T-helper 1 cell treated with Interleukin-12 subunit alpha and Interleukin-12 subunit beta and Interleukin-4 antibody, amounts not matched to agents 30 μg/mL and 1 μg/mL, for 36 hours (primary cell): Measurements from ENCODE around the gene CD180.

Experiments
- H3K27ac Mint-ChIP-seq: one replicate; pipeline ENCODE4 v1.8.0; 2021; ENCODE audit warnings: mild to moderate bottlenecking, mixed read lengths
- H3K27me3 Mint-ChIP-seq: one replicate; pipeline ENCODE4 v1.8.0; 2021; ENCODE audit warnings: low read depth, mixed read lengths
- H3K36me3 Mint-ChIP-seq: one replicate; pipeline ENCODE4 v1.8.0; 2021; ENCODE audit warnings: low read depth, mixed read lengths
- H3K4me1 Mint-ChIP-seq: one replicate; pipeline ENCODE4 v1.8.0; 2021; ENCODE audit warnings: low read depth, mixed read lengths
- H3K4me3 Mint-ChIP-seq: one replicate; pipeline ENCODE4 v1.8.0; 2021; ENCODE audit warnings: mild to moderate bottlenecking, moderate library complexity, mixed read lengths
- H3K9me3 Mint-ChIP-seq: one replicate; pipeline ENCODE4 v1.8.0; 2021; ENCODE audit warnings: mixed read lengths

Gene CD180

DNA sequence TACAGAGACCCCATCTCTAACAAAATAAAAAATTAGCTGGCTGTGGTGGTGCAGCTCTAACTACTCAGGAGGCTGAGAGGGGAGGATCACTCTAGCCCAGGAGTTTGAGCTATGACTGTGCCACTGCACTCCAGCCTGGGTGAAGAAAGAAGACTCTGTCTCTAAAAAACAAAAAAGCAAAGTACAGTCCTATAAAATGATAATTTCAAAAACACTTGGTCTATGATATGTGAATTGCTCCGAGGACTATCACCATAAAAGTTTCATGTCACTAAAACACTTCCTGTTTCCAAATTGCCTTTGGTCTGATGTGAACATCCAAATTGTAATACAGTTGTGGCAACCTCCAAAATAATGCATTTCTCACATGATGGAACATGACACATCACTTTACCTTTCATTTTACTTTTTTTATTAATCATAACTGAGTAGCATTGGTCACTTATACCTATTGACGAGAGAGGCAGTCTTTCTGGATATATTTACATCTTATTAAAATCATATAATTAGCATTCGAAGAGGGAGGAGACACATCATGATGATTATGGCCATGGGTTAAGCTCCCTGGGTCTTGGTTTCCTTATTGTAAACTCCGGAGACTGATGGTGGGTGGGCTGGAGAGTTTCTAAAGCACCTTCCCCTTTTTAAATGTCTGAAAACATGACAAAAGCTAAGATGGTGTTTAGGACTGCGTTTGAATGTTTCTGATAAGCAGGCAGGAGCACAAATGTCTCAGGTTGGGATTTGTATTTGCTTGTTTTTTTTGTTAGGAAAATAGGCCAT, 25.8 kb upstream of the CD180 start:
- peak overlapping the region; percentile 70 for H3K4me3 Mint-ChIP-seq
- peaks cover 41% of the 10 kb centered on the region for H3K4me1 Mint-ChIP-seq
- peak overlapping the region; percentile 90 for H3K27ac Mint-ChIP-seq

DNA sequence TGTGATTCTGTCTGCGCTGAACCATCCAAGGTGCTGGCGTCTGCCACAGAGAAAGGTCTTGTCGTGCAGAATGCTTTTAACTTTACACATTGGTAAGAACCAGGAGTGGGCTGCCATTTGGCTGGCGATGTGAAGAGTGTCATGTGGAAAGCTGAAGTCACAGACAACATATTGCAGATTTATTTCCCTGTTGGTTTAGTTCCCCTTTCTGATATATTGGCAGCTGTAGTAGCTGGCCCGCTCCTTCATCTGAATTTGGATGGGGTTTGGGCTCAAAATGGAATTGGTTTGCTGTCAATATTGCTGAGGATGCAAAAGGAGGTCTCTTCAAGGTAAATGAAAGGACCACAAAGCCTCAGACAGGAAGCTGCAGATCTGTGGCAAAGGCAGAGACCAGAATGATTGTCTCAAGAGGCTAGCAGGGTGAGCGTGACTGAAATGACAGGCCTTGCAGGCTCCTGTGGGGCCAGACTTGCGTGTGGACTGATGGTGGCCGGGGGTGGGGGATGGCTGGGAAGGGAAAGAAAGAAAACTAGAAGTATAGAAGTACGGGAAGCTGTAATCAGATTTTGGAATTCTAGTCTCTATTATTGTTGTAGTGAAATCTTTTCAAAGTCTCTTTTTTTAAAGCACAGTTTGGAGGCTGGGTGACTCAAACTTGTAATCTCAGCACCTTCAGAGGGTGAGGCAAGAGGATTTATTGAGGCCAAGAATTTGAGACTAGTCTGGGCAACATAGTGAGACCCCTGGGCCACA, 25.1 kb upstream of the CD180 start:
- Mint-ChIP-seq H3K27ac (peak overlapping the region; percentile 90), H3K27me3 (no peaks in the 10 kb centered on the region), H3K36me3 (peaks cover 20% of the 10 kb centered on the region), H3K9me3 (peaks cover 4% of the 10 kb centered on the region), H3K4me1 (peaks cover 48% of the 10 kb centered on the region), H3K4me3 (peak overlapping the region; percentile 70)

More for the DNA sequence above, 25.8 kb upstream of the CD180 start:
- H3K9me3 Mint-ChIP-seq = peaks cover 8% of the 10 kb centered on the region
- peaks cover 4% of the 10 kb centered on the region for H3K27me3 Mint-ChIP-seq
- H3K36me3 Mint-ChIP-seq = peaks cover 15% of the 10 kb centered on the region

DNA sequence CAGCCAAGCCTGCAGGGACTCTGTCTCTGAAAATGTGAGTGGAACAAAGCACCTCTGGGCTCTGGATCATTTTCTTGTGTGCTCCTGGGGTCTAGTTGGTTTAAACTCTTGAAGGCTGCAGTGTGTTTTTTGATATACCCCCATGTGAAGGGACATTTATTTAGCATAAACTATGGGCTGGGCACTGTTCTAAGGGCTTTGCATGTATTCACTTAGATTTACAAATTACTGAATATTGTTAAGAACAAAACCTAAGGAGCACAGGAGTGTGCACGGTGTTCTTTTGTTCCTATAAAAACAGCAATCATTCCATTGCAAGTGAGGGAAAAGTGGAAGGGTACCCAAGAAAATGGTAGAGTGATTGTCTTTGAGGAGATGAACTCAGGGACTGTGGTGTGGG, 20.0 kb upstream of the CD180 start:
- Mint-ChIP-seq H3K27me3 (no peaks in the 10 kb centered on the region), H3K4me1 (peaks cover 63% of the 10 kb centered on the region), H3K4me3 (peak overlapping the region; percentile 62), H3K27ac (peak overlapping the region; percentile 98), H3K9me3 (peaks cover 4% of the 10 kb centered on the region), H3K36me3 (peaks cover 24% of the 10 kb centered on the region)

DNA sequence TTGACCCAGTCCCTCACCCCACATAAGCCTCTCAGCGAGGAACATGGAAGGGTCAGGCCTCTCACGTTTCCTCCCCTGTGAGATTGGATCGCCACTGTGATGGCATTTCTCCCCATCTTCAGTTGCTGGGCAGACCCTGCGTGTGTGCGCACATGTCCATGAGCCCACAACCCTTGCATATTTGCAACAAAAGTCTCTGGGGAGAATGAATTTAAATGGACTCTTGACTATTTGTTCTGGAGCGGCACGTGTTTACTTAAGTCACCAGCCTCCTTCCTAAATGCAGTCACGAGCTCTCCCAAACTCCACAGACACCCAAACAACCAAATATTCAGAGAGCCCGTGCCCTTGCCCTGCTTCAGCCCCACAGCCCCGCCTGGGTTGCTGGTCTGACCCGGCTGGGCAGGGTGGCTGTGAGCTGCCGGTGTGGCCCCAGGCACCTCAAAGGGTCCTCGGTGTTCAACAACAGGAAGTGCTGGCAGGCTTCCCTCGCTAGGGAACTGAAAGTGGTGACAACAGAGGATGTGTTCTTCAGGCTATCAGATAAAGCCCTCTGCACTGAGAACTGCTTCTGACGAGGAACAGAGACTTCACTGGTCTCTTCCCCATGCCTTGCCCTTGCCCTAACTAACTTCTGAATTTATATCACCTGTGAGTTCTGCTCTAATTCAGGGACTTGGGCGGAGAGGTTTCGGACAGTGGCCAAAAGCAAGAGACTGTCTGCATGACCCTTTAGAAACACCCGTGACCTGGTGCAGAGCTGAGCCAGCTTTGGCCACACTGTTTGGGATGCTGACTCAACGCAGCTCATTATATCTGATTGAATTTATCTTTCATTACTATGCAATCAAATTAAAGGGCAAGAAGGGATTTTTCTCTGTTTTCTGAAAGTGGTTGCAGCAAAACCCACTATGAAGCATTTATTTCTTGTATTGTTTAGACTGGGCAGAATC, 19.2 kb upstream of the CD180 start:
- Mint-ChIP-seq H3K4me1 (peaks cover 59% of the 10 kb centered on the region), H3K9me3 (peaks cover 4% of the 10 kb centered on the region)

DNA sequence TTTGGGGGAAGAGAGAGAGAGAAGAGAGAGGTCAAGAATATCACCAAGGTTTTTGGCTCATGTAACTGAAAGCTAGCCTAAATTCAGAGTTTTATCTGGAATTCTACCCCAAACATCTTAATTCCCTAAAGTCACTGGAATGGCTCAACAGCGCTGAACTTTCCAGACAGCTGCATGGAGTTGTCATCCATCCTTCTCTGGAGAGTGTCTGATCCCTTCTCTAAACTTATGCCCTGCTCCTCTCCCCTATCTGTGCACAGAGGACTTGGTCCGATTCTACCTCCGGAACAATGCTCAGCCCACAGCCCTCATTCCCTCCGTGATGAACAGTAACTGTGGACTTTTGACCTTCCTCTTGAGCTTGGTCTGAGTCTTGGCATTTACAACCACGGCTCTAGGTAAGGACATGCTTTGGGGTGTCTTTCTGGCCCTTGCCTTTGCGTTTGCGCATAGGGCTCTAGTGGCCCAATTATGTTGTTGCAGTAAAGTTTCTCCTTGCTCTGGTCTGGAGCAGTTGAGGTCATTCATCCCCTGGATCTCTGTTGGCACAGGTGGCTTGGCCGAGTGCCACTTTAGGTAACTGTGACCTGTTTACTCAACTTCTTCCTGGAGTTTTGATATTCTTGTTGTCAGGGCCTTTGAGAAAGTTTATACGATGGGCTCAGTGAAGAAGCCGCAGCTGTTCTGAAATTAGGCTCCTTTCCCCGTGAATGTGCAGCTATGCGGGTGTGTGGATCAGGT, 18.3 kb upstream of the CD180 start:
- Mint-ChIP-seq H3K36me3 (peaks cover 22% of the 10 kb centered on the region), H3K4me1 (peaks cover 57% of the 10 kb centered on the region), H3K4me3 (peak overlapping the region; percentile 26), H3K27me3 (no peaks in the 10 kb centered on the region), H3K9me3 (peaks cover 4% of the 10 kb centered on the region), H3K27ac (peak overlapping the region; percentile 98)

More for the DNA sequence above, 19.2 kb upstream of the CD180 start:
- H3K4me3 Mint-ChIP-seq = peak overlapping the region; percentile 62
- peak overlapping the region; percentile 98 for H3K27ac Mint-ChIP-seq
- H3K27me3 Mint-ChIP-seq = no peaks in the 10 kb centered on the region
- H3K36me3 Mint-ChIP-seq = peaks cover 24% of the 10 kb centered on the region

DNA sequence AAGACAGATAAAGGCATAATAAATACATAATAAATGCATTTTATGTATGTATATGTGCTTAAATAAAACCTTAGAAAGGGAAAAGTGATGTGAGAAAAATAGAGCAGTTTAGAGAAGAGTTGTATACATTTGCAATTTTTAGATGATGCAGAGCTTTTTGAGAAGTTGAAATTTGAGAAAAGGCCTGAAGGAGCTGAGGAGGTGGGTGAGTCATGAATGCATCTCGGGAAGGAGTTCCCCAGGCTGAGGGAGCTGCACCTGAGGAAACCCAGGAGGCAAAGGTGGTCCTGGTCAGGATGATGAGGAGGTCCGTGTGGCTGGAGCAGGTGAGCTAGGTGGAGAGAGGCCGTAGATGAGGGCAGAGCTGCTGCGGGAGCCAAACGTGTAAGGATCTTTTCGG, 17.4 kb upstream of the CD180 start:
- Mint-ChIP-seq H3K36me3 (peaks cover 18% of the 10 kb centered on the region), H3K27ac (peak overlapping the region; percentile 80), H3K4me3 (no peak overlapping the region), H3K9me3 (no peaks in the 10 kb centered on the region), H3K4me1 (peaks cover 61% of the 10 kb centered on the region), H3K27me3 (no peaks in the 10 kb centered on the region)

DNA sequence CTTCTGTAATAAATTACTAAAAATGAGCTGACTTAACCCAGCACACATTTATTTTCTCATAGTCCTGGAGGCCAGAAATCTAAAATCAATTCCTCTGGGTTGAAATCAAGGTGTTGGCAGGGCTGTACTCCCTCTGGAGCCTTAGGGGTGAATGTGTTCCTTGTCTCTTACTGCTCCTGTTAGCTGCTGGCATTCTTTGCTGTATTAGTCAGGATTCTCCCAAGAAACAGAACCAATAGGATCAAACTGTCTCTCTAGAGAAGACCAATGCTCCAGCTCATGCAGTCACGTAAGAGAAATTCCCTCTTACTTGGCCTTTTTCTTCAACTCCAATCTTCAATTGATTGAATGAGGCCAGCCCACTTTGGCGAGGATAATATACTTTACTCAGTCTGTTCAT, 15.3 kb upstream of the CD180 start:
- Mint-ChIP-seq H3K4me3 (no peak overlapping the region), H3K4me1 (peaks cover 62% of the 10 kb centered on the region), H3K27me3 (no peaks in the 10 kb centered on the region), H3K9me3 (no peaks in the 10 kb centered on the region), H3K27ac (peak overlapping the region; percentile 58), H3K36me3 (peaks cover 6% of the 10 kb centered on the region)

DNA sequence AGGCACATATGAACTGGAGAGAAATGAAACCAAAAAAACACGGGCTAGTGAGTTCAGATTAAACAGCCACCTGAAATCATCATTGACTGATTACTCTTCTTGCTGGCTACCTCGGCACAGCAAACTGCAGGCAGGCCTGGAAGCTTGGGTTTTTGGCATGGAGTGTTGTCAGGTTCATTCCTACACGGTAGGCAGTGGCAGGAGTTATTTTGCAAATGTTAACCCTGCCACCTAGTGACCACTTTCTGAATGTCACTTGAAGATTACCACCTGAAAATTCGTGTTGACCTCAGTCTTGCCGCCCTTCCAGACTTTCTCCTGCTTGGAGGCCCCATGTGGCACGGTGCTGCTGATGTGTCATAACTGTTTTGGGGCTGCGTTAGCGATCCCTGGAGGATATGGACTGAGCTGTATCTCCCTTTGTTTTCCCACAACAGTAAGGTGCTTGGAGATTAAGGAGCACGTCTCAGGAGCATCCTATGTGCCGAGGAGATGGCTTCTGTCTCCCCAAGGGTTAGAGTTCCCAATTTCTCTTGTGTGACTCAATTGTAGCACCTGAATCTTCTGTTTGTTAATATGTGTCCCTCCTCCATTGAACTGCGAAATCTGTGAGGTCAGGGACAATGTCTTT, 12.7 kb upstream of the CD180 start:
- no peak overlapping the region for H3K4me3 Mint-ChIP-seq
- peaks cover 64% of the 10 kb centered on the region for H3K4me1 Mint-ChIP-seq
- peak overlapping the region; percentile 74 for H3K27ac Mint-ChIP-seq
- no peaks in the 10 kb centered on the region for H3K9me3 Mint-ChIP-seq
- H3K27me3 Mint-ChIP-seq = no peaks in the 10 kb centered on the region
- H3K36me3 Mint-ChIP-seq = peaks cover 6% of the 10 kb centered on the region

DNA sequence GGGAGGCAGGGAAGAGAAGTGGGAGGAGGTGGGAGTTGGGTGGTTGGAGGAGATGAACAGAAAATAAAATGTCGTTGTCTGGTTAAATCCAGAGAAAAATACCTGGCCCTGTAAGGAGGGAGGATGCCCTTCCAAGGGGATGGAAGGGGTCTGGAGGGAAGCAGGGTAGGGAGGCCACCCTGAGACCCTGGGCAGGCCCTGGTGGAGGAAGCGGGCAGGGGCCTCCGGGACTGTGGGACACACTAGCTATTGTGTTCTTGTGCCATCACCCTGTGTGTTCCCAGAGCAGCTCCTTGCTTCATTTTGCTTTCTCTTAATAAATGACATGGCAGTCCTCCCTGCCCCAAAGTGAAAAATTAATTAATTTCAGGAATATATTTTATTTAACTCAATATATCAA, 11.8 kb upstream of the CD180 start:
- H3K9me3 Mint-ChIP-seq = no peaks in the 10 kb centered on the region

DNA sequence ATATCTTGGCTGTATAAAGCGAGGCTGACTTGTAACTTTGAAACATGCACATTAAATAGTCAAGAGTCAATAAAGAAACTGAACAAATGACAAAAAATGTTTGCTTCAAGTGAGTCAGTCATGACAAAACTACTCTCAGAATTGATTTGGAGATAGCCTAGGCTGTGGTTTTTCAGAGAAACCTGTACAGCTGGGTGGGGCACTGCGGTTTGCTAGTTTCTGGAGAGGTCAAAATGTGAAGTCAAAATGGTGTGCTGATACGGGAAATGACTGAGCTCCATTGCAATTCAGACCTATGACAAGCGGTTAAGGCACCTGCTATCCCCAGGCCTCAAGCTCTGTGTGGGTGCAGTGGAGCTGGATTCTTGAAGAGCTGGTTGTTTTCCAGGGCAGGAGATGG, 10.3 kb upstream of the CD180 start:
- H3K27me3 Mint-ChIP-seq = no peaks in the 10 kb centered on the region
- H3K9me3 Mint-ChIP-seq = no peaks in the 10 kb centered on the region
- H3K27ac Mint-ChIP-seq = peak overlapping the region; percentile 97
- peaks cover 74% of the 10 kb centered on the region for H3K4me1 Mint-ChIP-seq
- H3K4me3 Mint-ChIP-seq = peak overlapping the region; percentile 56
- H3K36me3 Mint-ChIP-seq = peaks cover 6% of the 10 kb centered on the region

More for the DNA sequence above, 11.8 kb upstream of the CD180 start:
- Mint-ChIP-seq H3K36me3 (peaks cover 6% of the 10 kb centered on the region), H3K4me3 (no peak overlapping the region), H3K27me3 (no peaks in the 10 kb centered on the region), H3K4me1 (peaks cover 65% of the 10 kb centered on the region), H3K27ac (peak overlapping the region; percentile 97)

DNA sequence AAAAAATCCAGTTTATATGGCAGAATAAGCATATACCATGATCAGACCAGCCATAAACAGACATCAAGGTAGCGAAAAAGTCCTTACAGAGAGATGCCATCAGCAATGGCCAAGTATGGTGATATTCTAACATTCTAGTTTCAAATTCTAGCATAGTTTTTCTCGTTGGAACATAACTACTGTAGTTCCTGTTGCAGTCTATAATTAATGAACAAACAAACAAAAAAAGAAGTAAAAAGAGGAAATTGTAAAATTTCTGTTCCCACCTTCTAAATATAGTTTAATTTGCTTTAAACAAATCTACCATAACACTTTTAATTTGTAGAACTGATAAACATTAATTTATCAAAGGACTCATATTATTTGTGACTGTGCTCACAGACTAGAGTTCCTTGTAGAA, 9.9 kb upstream of the CD180 start:
- Mint-ChIP-seq H3K9me3 (peaks cover 3% of the 10 kb centered on the region), H3K27ac (peak overlapping the region; percentile 97), H3K4me3 (peak overlapping the region; percentile 56), H3K27me3 (no peaks in the 10 kb centered on the region), H3K36me3 (peaks cover 6% of the 10 kb centered on the region), H3K4me1 (peaks cover 75% of the 10 kb centered on the region)

DNA sequence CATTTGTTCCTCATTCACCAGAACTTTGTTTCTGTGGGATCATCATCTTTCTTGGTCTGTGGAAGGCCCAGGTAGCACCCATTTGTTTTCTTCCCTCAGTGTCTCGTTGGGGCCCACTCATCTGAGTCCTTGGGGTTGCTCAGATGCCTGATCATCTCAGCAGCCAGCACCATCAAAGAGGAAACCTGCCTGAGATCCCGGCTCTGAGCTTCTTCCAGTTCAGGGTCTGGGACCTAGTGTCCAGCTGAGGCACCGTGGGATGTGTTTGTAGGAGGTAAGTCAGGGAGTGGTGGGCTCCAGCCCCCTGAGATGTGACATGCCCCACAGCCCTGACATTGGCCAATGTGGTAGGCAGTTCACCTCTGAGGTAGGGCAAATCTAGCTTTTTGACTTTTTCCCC, 9.4 kb upstream of the CD180 start:
- Mint-ChIP-seq H3K27ac (peak overlapping the region; percentile 97), H3K36me3 (peaks cover 10% of the 10 kb centered on the region), H3K27me3 (no peaks in the 10 kb centered on the region), H3K4me3 (peak overlapping the region; percentile 56), H3K9me3 (peaks cover 8% of the 10 kb centered on the region), H3K4me1 (peaks cover 79% of the 10 kb centered on the region)

DNA sequence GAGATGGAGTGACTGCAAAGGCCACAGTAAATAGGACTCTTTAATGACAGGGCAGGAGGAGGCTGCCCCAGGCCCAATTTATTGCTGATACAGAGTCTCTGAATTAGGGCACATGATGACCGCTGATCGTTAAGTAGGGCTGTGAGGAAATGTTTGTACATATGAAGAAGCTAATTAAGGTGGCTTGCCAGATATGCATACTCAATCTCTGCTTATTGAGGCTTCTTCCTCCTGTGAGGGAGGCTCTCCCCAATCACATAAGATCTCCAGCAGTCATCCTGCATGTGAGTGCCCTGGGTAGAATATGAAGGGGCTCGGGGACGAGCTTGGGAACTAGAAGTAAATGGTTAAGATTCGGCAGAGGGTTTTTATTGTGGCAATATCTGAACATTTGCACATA, 8.2 kb upstream of the CD180 start:
- Mint-ChIP-seq H3K4me1 (peaks cover 83% of the 10 kb centered on the region), H3K27me3 (no peaks in the 10 kb centered on the region), H3K9me3 (peaks cover 13% of the 10 kb centered on the region), H3K36me3 (peaks cover 12% of the 10 kb centered on the region), H3K4me3 (peak overlapping the region; percentile 18), H3K27ac (peak overlapping the region; percentile 97)
